ENCODE data around the gene CDC42. TPM values are rescaled to one million over a fixed set of nuclear protein-coding genes. Genes with fewer than 3 reads are reported as not detected.

CDC42 gene
- total and polyA plus RNA-seq, 9 of the 15 experiments (the other 6 are each of a cell fraction or from before 2014, with no cell fraction given) = 186 to 398 (median 325) TPM

DNA sequence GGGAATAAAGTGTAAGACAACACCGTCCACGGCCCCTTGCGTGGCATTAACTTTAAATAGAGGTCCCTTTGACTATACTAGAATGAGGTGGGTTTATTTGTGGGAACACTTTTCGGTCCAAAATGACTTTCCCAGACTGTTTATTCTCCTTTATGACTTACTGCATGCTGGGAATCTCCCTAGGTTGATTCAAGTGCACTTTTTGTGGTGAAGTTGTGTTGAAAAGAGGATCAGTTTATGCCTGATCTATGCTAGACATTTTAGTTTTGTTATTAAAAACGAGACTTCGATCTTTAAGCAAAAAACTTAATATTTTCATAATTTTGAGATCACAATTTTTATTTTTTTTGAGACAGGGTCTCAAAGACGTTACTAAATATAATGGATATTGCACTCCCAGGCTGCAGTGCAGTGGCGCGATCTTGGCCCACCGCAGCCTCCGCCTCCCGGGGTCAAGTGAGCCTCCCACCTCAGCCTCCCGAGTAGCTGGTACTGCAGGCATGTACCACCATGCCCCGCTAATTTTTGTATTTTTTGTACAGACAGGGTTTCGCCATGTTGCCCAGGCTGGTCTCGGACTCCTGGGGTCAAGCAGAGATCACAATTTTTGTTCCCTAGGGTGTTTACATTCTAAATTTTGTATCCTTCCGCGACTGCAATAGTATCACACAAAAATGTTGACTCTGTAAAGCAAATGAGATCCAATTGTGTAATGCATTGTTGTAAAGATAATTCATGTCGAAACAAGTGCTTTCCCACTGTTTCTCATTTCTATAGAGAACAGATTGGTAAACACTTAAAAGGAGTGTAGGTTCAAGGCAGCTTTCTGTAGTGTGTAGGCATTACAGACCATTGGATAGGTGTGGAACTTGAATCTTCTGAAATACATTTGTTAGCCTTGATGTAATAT lies 1.6 kb downstream of the CDC42 start (continued):
- TF ChIP-seq ZNF121 (CRISPR knock-in tag; conservative IDR thresholded peaks at IDR 0.05) = no peak
- TF ChIP-seq ZFP1 (CRISPR knock-in tag; IDR thresholded peaks at IDR 0.05) = no peak
- TF ChIP-seq ZNF197 (CRISPR knock-in tag; IDR thresholded peaks at IDR 0.05; ENCODE audit: low read depth) = no peak
- no peak for TF ChIP-seq RBM14 (IDR thresholded peaks at IDR 0.05; ENCODE audit: borderline replicate concordance, insufficient read depth, low read depth, low read length)
- TF ChIP-seq ZNF444 (CRISPR knock-in tag; IDR thresholded peaks at IDR 0.05) = no peak
- TF ChIP-seq, protein P1, sequence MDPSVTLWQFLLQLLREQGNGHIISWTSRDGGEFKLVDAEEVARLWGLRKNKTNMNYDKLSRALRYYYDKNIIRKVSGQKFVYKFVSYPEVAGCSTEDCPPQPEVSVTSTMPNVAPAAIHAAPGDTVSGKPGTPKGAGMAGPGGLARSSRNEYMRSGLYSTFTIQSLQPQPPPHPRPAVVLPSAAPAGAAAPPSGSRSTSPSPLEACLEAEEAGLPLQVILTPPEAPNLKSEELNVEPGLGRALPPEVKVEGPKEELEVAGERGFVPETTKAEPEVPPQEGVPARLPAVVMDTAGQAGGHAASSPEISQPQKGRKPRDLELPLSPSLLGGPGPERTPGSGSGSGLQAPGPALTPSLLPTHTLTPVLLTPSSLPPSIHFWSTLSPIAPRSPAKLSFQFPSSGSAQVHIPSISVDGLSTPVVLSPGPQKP (CRISPR knock-in tag; IDR thresholded peaks at IDR 0.05) = no peak
- no peak for TF ChIP-seq ZBTB1 (CRISPR knock-in tag; IDR thresholded peaks at IDR 0.05; ENCODE audit: borderline replicate concordance, low read depth)
- no peak for TF ChIP-seq ETV6 (IDR thresholded peaks at IDR 0.05; ENCODE audit: borderline replicate concordance in 1 of 2, low read depth in 2 of 2, low read length in 1 of 2)
- 0 out of 2 replicates have a peak, but pooled peaks have one; percentile 39 for TF ChIP-seq ETV6 (CRISPR knock-in tag; IDR thresholded peaks at IDR 0.05; ENCODE audit: borderline replicate concordance)
- no peak for TF ChIP-seq ZNF140 (CRISPR knock-in tag; IDR thresholded peaks at IDR 0.05)
- TF ChIP-seq PTTG1 (tag; IDR thresholded peaks at IDR 0.05; ENCODE audit: low read depth) = no peak
- TF ChIP-seq TEAD2 (tag; IDR thresholded peaks at IDR 0.05) = no peak
- TF ChIP-seq RCOR1 (IDR thresholded peaks at IDR 0.05; ENCODE audit: borderline replicate concordance in 1 of 2, low read depth in 2 of 2, low read length in 2 of 2) = no peak
- TF ChIP-seq TSC22D4 (tag; IDR thresholded peaks at IDR 0.05) = no peak
- peak; percentile 63; the same call in 1 of the 2 replicates for TF ChIP-seq CEBPB (tag; IDR thresholded peaks at IDR 0.05)
- TF ChIP-seq POLR2H (tag; IDR thresholded peaks at IDR 0.05; ENCODE audit: low read depth) = no peak
- TF ChIP-seq PRPF4 (IDR thresholded peaks at IDR 0.05; ENCODE audit: insufficient read depth, low read depth, low read length, poor library complexity, severe bottlenecking) = no peak
- no peak for TF ChIP-seq SMAD3 (CRISPR knock-in tag; conservative IDR thresholded peaks at IDR 0.05)
- no peak for TF ChIP-seq TCF3 (CRISPR knock-in tag; IDR thresholded peaks at IDR 0.05)
- no peak for TF ChIP-seq CHCHD3 (CRISPR knock-in tag; IDR thresholded peaks at IDR 0.05)
- TF ChIP-seq PBX2 (CRISPR knock-in tag; IDR thresholded peaks at IDR 0.05; ENCODE audit: low read depth) = no peak
- TF ChIP-seq PBX2 (tag; conservative IDR thresholded peaks at IDR 0.05; ENCODE audit: low read depth) = no peak
- no peak for TF ChIP-seq ZBTB17 (CRISPR knock-in tag; IDR thresholded peaks at IDR 0.05)
- TF ChIP-seq ZNF511 (CRISPR knock-in tag; IDR thresholded peaks at IDR 0.05) = no peak
